Amniotic epithelial cell (primary cell): ENCODE data around the gene ARHGEF3.

ENCODE experiments used
- DNase-seq: peaks from one replicate; pipeline ENCODE4 v3.0.0-alpha.2; 2010; ENCODE audit warnings: low read depth

The ARHGEF3 gene

GRCh38 chr3:56772952-56773938 is 28.5 kb downstream of the ARHGEF3 start:
- DNase-seq = no peak

- DNase-seq = no peak
These were observed 30.4 kb downstream of the ARHGEF3 start for GRCh38 chr3:56771376-56771775.

- DNase-seq = no peak
These were observed 32.5 kb downstream of the ARHGEF3 start for GRCh38 chr3:56769116-56769707.

- DNase-seq = no peak
These were observed 36.7 kb downstream of the ARHGEF3 start for GRCh38 chr3:56764904-56765547.

GRCh38 chr3:56764184-56764583 is 37.6 kb downstream of the ARHGEF3 start:
- DNase-seq = no peak

- no peak for DNase-seq
These were observed 38.5 kb downstream of the ARHGEF3 start for GRCh38 chr3:56763233-56763632.

- no peak for DNase-seq
These were observed 39.0 kb downstream of the ARHGEF3 start for GRCh38 chr3:56762718-56763117.

GRCh38 chr3:56761887-56762651 is 39.7 kb downstream of the ARHGEF3 start:
- peak; percentile 40 for DNase-seq

GRCh38 chr3:56761023-56761422 is 40.7 kb downstream of the ARHGEF3 start:
- DNase-seq = no peak

GRCh38 chr3:56759532-56759931 is 42.2 kb downstream of the ARHGEF3 start:
- no peak for DNase-seq

GRCh38 chr3:56758539-56758981 is 43.2 kb downstream of the ARHGEF3 start:
- DNase-seq = peak; percentile 94

- peak; percentile 15 for DNase-seq
These were observed 43.7 kb downstream of the ARHGEF3 start for GRCh38 chr3:56758042-56758441.

- no peak for DNase-seq
These were observed 46.9 kb downstream of the ARHGEF3 start for GRCh38 chr3:56754741-56755417.

GRCh38 chr3:56753206-56753820 is 48.4 kb downstream of the ARHGEF3 start:
- peak; percentile 83 for DNase-seq

- no peak for DNase-seq
These were observed 50.6 kb downstream of the ARHGEF3 start for GRCh38 chr3:56751056-56751707.

GRCh38 chr3:56748663-56749231 is 53.0 kb downstream of the ARHGEF3 start:
- no peak for DNase-seq

- no peak for DNase-seq
These were observed 54.6 kb downstream of the ARHGEF3 start for GRCh38 chr3:56747150-56747549.

GRCh38 chr3:56744016-56744415 is 57.7 kb downstream of the ARHGEF3 start:
- no peak for DNase-seq

GRCh38 chr3:56742887-56743286 is 58.9 kb downstream of the ARHGEF3 start:
- DNase-seq = no peak

- DNase-seq = no peak
These were observed 62.7 kb downstream of the ARHGEF3 start for GRCh38 chr3:56739036-56739435.
